Astrocyte (in vitro differentiated cells and primary cell): ENCODE data around the gene PPP1R1B. TPM values are rescaled to one million over a fixed set of nuclear protein-coding genes. Genes with fewer than 3 reads are reported as not detected.

Experiments used
- DNase-seq: peaks from one replicate; pipeline ENCODE4 v3.0.0-alpha.2; 2010; ENCODE audit warnings: low read depth
- FAIRE-seq: peaks from 2 replicates; lab custom pipeline; 2011; peaks lifted over from hg19 to GRCh38; lab: Jason Lieb, UNC
- H2AFZ ChIP-seq: 2 replicates; pipeline ENCODE4 v1.6.0; 2012; ENCODE audit warnings: low read depth, low read length, inconsistent platforms
- H3K27ac ChIP-seq: 2 replicates; pipeline ENCODE4 v1.5.1; 2011; ENCODE audit warnings: low read depth, low read length, inconsistent platforms
- H3K27me3 ChIP-seq: 2 replicates; pipeline ENCODE4 v1.6.0; 2011; ENCODE audit warnings: low read length, inconsistent platforms; ENCODE audit not compliant: insufficient read depth
- H3K36me3 ChIP-seq: 2 replicates; pipeline ENCODE4 v1.5.1; 2011; ENCODE audit warnings: low read length, inconsistent platforms; ENCODE audit not compliant: insufficient read depth
- H3K4me1 ChIP-seq: 2 replicates; pipeline ENCODE4 v1.5.1; 2011; ENCODE audit warnings: low read length, inconsistent platforms; ENCODE audit not compliant: insufficient read depth
- H3K4me2 ChIP-seq: 2 replicates; pipeline ENCODE4 v1.6.0; 2012; ENCODE audit warnings: low read length, inconsistent platforms
- H3K4me3 ChIP-seq: 2 replicates; pipeline ENCODE4 v1.5.1; 2011; ENCODE audit warnings: low read depth, mild to moderate bottlenecking, low read length, inconsistent platforms; ENCODE audit not compliant: insufficient read depth
- H3K79me2 ChIP-seq: 2 replicates; pipeline ENCODE4 v1.6.0; 2012; ENCODE audit warnings: mild to moderate bottlenecking, low read length, inconsistent platforms; ENCODE audit not compliant: insufficient read depth
- H3K9ac ChIP-seq: 2 replicates; pipeline ENCODE4 v1.6.0; 2012; ENCODE audit warnings: mild to moderate bottlenecking, low read length, inconsistent platforms
- H3K9me3 ChIP-seq: 2 replicates; pipeline ENCODE4 v1.5.1; 2012; ENCODE audit warnings: low read depth, mild to moderate bottlenecking, low read length, inconsistent platforms; ENCODE audit not compliant: insufficient read depth
- H4K20me1 ChIP-seq: 2 replicates; pipeline ENCODE4 v1.6.0; 2012; ENCODE audit warnings: low read length, inconsistent platforms; ENCODE audit not compliant: insufficient read depth
- H3K27ac Mint-ChIP-seq: one replicate; pipeline ENCODE4 v1.8.0; 2021; ENCODE audit warnings: mild to moderate bottlenecking, mixed read lengths; ENCODE audit not compliant: unreplicated experiment
- H3K27me3 Mint-ChIP-seq: one replicate; pipeline ENCODE4 v1.8.0; 2021; ENCODE audit warnings: low read depth, mixed read lengths; ENCODE audit not compliant: unreplicated experiment
- H3K36me3 Mint-ChIP-seq: one replicate; pipeline ENCODE4 v1.8.0; 2021; ENCODE audit warnings: low read depth, mixed read lengths; ENCODE audit not compliant: unreplicated experiment
- H3K4me1 Mint-ChIP-seq: one replicate; pipeline ENCODE4 v1.8.0; 2021; ENCODE audit warnings: low read depth, mixed read lengths; ENCODE audit not compliant: unreplicated experiment
- H3K4me3 Mint-ChIP-seq: one replicate; pipeline ENCODE4 v1.8.0; 2021; ENCODE audit warnings: mild to moderate bottlenecking, moderate library complexity, mixed read lengths; ENCODE audit not compliant: unreplicated experiment
- H3K9me3 Mint-ChIP-seq: one replicate; pipeline ENCODE4 v1.8.0; 2021; ENCODE audit warnings: mild to moderate bottlenecking, mixed read lengths; ENCODE audit not compliant: unreplicated experiment
- EZH2 ChIP-seq: IDR thresholded peaks from 2 replicates; pipeline ENCODE4 v1.6.1; 2012; ENCODE audit warnings: mild to moderate bottlenecking, low read length, inconsistent platforms; ENCODE audit not compliant: insufficient read depth
- total RNA-seq: library from RNA; stranded (reverse); gene quantifications from 2 replicates; pipeline ENCODE4 v1.2.1, GENCODE V29; 2021
- TF ChIP-seq, protein P1 (sequence below): IDR thresholded peaks from 2 replicates; pipeline ENCODE4 v1.5.1; 2011; ENCODE audit warnings: low read depth, mild to moderate bottlenecking, inconsistent platforms, low read length, moderate library complexity; ENCODE audit not compliant: insufficient read depth

The PPP1R1B gene
- total RNA-seq, 1 donor from 2014 or later: 0.39 TPM

DNA sequence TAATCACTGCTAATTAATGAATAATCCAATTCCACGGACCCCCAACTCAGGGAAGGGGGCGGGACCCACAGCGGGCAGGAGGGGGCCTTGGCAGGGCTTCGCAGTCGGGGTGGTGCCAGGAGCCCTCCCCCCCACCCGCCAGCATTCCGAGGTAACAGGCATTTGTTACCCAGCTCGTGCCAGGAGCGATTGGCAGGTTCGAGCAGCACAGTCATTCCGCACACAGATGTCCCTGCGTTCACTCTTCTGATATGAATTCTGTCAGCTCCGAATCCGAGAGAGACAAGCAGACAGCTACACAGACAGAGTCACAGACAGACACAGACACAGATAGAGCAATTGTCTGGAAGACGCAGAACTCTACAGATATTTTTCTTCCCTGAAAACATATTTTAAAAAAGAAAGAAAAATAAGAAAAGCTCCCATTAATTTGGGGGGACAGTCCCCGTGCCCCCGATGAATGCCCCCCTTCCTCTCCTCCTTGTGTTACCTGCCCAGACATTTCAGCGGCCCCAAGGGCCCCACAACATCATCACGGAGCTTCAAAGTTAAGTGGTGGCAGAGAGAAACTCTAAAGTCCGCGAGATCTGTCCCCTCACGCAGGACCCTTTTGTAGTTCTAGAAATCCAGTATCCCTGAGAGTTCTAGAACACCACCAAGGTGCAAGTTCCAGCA is 29.2 kb upstream of the PPP1R1B start:
- FAIRE-seq: no peak
- H3K27ac Mint-ChIP-seq: no peak overlapping the region
- Histone ChIP-seq H3K4me1 (no peaks in the 10 kb centered on the region), H3K4me3 (no peak overlapping the region), H2AFZ (no peak overlapping the region), H3K27me3 (peaks cover 89% of the 10 kb centered on the region), H3K27ac (no peak overlapping the region), H3K9me3 (no peaks in the 10 kb centered on the region), H3K36me3 (no peaks in the 10 kb centered on the region), H3K4me2 (no peak overlapping the region), H4K20me1 (peaks cover 30% of the 10 kb centered on the region), H3K9ac (no peak overlapping the region), H3K79me2 (no peaks in the 10 kb centered on the region)
- DNase-seq: no peak
- H3K27me3 Mint-ChIP-seq: peaks cover 94% of the 10 kb centered on the region
- TF ChIP-seq, protein P1, sequence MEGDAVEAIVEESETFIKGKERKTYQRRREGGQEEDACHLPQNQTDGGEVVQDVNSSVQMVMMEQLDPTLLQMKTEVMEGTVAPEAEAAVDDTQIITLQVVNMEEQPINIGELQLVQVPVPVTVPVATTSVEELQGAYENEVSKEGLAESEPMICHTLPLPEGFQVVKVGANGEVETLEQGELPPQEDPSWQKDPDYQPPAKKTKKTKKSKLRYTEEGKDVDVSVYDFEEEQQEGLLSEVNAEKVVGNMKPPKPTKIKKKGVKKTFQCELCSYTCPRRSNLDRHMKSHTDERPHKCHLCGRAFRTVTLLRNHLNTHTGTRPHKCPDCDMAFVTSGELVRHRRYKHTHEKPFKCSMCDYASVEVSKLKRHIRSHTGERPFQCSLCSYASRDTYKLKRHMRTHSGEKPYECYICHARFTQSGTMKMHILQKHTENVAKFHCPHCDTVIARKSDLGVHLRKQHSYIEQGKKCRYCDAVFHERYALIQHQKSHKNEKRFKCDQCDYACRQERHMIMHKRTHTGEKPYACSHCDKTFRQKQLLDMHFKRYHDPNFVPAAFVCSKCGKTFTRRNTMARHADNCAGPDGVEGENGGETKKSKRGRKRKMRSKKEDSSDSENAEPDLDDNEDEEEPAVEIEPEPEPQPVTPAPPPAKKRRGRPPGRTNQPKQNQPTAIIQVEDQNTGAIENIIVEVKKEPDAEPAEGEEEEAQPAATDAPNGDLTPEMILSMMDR: no peak
- TF ChIP-seq EZH2: no peak
- peaks cover 7% of the 10 kb centered on the region for H3K9me3 Mint-ChIP-seq
- peaks cover 1% of the 10 kb centered on the region for H3K4me1 Mint-ChIP-seq
- H3K36me3 Mint-ChIP-seq: peaks cover 3% of the 10 kb centered on the region
- H3K4me3 Mint-ChIP-seq: no peak overlapping the region

DNA sequence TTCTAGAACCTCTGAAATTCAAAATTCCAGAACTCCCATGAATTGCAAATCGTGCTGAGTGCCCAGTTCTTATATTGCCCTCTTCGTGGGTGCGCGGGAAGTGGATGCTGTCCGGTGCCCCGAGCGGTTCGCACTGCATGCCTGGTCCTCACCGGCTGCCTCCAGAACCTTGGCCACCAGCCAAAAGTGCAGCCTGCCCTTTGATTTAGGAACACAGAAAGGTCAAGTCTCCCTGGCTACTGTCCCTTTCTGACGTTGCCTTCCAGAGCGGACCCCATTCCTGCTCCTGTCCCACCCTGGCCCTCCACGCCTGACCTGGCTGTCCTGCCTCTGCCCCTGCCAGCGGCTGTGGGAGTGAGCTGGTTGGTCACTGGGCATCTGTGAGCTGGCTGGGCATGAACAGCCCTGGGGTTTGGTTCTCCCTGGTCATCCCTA is 28.7 kb upstream of the PPP1R1B start:
- no peaks in the 10 kb centered on the region for H3K79me2 ChIP-seq
- H3K4me3 ChIP-seq: no peak overlapping the region
- H2AFZ ChIP-seq: no peak overlapping the region
- H4K20me1 ChIP-seq: peaks cover 34% of the 10 kb centered on the region
- no peak overlapping the region for H3K9ac ChIP-seq
- H3K27me3 ChIP-seq: peaks cover 91% of the 10 kb centered on the region
- peaks cover 94% of the 10 kb centered on the region for H3K27me3 Mint-ChIP-seq
- no peaks in the 10 kb centered on the region for H3K9me3 ChIP-seq
- H3K36me3 Mint-ChIP-seq: peaks cover 3% of the 10 kb centered on the region
- no peak overlapping the region for H3K27ac ChIP-seq
- no peak for FAIRE-seq
- H3K4me2 ChIP-seq: no peak overlapping the region
- H3K4me1 Mint-ChIP-seq: peaks cover 1% of the 10 kb centered on the region
- H3K4me1 ChIP-seq: no peaks in the 10 kb centered on the region
- no peak overlapping the region for H3K27ac Mint-ChIP-seq
- peaks cover 7% of the 10 kb centered on the region for H3K9me3 Mint-ChIP-seq
- no peak for DNase-seq
- no peak overlapping the region for H3K4me3 Mint-ChIP-seq
- no peaks in the 10 kb centered on the region for H3K36me3 ChIP-seq
- no peak for TF ChIP-seq EZH2
- TF ChIP-seq, protein P1: no peak

DNA sequence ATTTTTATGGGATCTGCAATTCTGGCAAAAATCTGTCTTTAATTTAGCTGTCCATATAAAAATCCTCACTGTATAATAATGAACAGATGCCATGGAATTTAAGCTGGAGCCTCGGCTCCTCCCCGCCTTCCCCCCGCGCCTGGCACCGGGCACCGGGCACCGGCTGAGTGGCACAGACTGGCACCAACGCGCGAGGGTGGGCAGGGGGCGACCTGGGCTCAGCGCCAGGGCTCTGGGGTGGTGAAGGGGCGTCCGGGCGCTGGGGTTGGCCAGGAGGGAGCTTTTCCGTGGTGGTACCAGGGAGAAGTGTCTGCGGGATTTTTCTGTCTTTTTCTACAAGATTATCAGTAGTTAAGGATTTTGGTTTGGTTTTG is 28.1 kb upstream of the PPP1R1B start:
- H3K27ac ChIP-seq: no peak overlapping the region
- H3K4me3 ChIP-seq: no peak overlapping the region
- no peak for DNase-seq
- no peak overlapping the region for H3K4me2 ChIP-seq
- no peaks in the 10 kb centered on the region for H3K36me3 ChIP-seq
- Mint-ChIP-seq H3K4me1 (peaks cover 1% of the 10 kb centered on the region), H3K36me3 (peaks cover 3% of the 10 kb centered on the region), H3K27me3 (peaks cover 94% of the 10 kb centered on the region), H3K9me3 (peaks cover 4% of the 10 kb centered on the region), H3K27ac (no peak overlapping the region), H3K4me3 (no peak overlapping the region)
- H3K79me2 ChIP-seq: no peaks in the 10 kb centered on the region
- TF ChIP-seq, protein P1: no peak
- peak; percentile 58 for TF ChIP-seq EZH2
- no peaks in the 10 kb centered on the region for H3K4me1 ChIP-seq
- H4K20me1 ChIP-seq: peaks cover 31% of the 10 kb centered on the region
- H3K9ac ChIP-seq: no peak overlapping the region
- no peaks in the 10 kb centered on the region for H3K9me3 ChIP-seq
- no peak overlapping the region for H2AFZ ChIP-seq
- FAIRE-seq: no peak
- peaks cover 92% of the 10 kb centered on the region for H3K27me3 ChIP-seq
